Anterior cingulate cortex (tissue), 58 donors: ENCODE results near the gene CENPO.
A peak's percentile ranks its signal among the peaks of the same experiment; 100 is the strongest.
"Not testable (repeated sequence)": the region's sequence is repeated elsewhere in the genome, so short reads cannot be mapped to it uniquely, and the experiment has no call there.

Source experiments
- DNase-seq, 58 donors: peaks; one replicate each; lab custom pipeline; 2025; lab: John Stamatoyannopoulos, UW

The CENPO gene

DNA sequence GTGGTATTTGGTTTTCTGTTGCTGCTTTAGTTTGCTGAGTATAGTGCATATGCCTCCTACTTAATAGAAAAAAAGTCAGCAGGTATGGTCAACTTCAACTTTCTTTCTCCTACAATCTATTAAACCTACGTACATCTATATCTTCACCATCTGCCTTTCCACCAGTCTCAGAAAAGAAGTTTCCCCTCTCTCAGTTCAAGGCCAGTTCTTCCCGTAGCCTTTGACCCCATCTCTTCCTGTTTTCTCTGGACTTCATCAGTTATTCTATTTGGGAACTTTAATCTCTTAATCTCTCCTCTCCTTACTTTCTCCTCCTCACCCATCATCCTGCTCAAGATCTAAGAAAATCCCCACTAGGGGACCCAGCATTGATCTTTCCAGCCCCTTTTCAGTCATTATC is 5.7 kb upstream of the CENPO start:
- DNase-seq = no peak

DNA sequence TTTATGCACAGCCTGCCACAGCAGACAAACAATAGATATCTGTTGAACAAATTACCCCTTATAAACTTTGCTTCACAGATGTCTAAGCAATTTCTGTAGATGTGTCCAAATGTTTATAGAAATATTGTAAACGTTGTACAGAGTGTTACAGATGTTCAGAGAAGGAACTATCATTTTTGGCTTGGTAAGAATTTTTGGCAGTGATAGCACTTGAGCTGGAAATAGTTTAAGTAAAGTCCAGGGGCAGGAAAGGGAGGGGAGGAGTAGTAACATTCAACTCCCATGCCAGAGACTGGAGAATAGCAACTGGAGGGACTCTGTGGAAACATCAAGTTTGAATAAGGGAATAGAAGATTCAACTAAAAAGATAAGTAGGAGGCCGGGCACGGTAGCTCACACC is 4.4 kb upstream of the CENPO start:
- no peak for DNase-seq

DNA sequence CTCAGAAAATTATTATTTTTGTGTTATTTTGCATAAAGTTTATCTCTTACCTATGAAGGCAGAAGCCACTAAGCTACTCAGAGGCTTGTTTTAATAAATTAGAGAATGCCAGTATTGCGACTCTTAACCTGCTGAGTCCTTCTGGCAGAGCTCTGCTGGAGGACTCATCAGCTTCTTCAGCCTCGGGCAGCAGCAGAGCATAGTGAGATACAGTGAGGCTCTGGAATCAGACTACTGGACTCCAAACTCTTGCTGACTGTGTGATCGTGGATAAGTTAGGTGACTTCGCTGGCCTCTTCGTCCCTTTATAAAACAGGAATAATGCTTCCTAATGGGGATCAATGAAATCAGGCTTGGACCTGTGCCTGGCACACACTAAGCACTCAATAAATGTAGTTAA is 1.8 kb upstream of the CENPO start:
- no peak for DNase-seq

DNA sequence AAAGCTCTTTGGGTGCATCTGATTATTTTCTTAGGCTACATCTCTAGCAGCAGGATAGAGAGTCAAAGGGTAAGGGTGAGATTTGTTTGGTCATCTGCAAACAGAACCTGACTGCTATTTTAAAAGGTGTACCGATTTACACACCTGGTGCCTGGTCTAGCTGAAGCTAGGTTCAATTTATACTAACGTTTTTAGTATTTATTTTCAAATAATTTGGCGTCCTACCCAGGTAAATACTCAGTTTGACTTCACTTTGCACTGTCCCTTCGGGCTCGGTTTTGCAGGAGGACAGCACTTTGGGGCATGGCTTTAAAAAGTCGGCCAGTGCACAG is 717 bp upstream of the CENPO start:
- no peak for DNase-seq

DNA sequence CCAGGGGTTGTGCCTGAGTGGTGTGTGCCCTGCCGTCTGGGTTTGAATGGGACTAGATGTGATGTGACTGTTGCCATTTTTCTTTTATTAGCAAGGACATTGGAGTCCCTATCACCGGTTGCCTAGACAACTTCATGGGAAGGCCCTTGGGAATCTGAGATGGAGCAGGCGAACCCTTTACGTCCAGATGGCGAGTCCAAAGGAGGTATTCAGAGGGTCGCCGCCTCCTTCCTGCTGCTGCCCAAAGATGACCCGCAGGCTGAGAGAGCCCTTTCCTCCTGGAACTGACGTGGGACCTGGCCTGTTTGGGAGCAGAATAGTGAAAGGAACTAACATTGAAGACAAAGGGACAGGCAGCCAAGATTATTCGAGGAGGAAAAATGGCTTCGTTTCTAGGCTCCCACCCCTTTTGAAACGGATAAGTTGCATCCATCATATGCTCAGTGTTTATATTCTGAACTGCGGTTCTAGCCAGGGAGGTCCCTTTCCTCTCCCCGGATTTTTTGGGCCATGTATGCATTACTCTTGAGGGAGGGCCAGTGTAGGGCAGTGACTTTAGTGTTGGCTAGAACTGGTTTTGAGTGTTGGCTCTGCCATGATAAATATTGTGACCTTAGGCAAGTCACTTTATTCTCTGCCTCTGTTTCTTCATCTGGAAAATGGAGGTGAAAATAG is 673 bp downstream of the CENPO start:
- peak in 2 of 58 donors; percentile 36 to 39 for DNase-seq

DNA sequence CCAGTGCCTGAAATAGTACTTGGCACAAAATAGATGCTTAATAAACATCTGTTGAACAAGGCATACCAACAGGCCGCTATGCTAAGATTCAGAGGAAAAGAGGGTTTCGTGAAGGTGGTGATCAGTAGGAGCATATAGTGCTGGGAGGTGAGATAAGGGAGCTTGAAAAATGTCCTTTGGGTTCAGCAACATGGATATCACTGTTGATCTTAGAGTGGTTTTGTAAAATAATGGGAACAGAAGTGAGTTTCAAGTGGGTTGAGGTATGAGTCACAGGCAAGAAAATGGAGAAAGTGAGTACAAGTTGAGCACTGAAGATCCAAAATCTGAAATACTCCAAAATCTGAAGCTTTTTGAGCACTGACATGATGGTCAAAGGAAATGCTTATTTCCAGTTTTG is 4.4 kb downstream of the CENPO start:
- no peak for DNase-seq

DNA sequence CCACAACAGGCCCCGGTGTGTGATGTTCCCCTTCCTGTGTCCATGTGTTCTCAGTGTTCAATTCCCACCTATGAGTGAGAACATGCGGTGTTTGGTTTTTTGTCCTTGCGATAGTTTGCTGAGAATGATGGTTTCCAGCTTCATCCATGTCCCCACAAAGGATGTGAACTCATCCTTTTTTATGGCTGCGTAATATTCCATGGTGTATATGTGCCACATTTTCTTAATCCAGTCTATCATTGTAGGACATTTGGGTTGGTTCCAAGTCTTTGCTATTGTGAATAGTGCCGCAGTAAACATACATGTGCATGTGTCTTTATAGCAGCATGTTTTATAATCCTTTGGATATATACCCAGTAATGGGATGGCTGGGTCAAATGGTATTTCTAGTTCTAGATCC is 7.3 kb downstream of the CENPO start:
- not testable (repeated sequence) for DNase-seq

DNA sequence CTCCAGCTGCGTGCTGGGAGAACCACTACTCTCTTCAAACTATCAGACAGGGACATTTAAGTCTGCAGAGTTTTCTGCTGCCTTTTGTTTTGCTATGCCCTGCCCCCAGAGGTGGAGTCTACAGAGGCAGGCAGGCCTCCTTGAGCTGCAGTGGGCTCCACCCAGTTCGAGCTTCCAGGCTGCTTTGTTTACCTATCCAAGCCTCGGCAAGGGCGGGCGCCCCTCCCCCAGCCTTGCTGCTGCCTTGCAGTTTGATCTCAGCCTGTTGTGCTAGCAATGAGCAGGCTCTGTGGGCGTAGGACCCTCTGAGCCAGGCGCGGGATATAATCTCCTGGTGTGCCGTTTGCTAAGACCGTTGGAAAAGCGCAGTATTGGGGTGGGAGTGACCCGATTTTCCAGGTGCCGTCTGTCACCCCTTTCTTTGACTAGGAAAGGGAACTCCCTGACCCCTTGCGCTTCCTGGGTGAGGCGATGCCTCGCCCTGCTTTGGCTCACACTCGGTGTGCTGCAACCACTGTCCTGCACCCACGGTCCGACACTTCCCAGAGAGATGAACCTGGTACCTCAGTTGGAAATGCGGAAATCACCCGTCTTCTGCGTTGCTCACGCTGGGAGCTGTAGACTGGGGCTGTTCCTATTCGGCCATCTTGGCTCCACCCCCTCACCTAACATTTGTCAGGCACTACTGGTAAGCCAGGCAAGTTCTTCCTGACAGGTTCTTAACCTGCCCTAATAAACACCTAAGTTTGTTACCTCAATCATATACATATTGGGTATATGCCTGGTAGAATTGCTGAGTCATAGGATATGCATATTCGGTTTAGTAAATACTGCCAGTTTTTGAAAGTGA is 12.8 kb downstream of the CENPO start:
- DNase-seq = not testable (repeated sequence)

DNA sequence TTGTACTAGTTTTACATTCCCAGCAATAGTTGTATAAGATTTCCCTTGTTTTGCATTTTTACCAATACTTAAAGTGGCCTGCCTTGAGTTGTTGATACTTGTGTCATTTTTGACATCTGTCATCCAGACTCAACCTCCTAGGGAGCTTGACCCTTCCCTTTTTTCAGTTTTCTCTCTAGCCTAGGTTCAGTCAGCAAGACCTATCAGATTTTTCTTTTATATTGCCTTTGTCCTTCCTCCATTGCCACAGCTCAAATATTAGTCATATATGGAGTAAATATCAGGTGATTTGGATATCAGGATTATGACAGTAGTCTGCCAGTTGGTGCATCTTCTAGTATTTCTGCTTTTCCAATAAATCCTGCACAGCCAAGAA is 13.4 kb downstream of the CENPO start:
- no peak for DNase-seq

DNA sequence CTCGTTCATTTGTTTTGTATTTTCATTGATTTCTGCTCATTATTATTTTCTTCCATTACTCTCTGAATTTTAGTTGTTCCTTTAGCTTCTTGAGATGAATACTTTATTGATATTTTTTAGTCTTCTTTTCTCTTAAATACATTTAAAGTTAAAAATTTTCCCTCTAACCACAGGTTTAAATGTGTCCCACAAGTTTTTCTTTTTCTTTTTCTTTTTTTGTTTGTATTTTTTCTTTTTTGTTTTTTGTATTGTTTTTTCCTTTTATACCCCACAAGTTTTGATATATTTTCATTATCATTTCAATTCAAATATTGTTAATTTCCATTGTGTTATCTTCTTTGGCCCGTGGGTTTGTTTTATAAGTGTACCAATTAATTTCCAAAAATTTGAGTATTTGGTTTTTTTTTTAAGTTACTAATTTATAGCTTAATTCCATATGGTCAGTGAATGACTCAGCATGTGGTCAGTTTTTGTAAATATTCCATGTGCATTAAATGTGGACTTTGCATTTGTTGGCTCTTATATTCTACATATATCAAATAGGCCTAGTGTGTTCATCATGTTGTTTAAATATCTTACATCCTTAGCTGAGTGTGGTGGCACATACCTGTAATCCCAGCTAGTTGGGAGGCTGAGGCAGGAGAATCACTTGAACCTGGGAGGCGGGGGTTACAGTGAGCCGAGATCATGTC is 16.2 kb downstream of the CENPO start:
- no peak for DNase-seq

DNA sequence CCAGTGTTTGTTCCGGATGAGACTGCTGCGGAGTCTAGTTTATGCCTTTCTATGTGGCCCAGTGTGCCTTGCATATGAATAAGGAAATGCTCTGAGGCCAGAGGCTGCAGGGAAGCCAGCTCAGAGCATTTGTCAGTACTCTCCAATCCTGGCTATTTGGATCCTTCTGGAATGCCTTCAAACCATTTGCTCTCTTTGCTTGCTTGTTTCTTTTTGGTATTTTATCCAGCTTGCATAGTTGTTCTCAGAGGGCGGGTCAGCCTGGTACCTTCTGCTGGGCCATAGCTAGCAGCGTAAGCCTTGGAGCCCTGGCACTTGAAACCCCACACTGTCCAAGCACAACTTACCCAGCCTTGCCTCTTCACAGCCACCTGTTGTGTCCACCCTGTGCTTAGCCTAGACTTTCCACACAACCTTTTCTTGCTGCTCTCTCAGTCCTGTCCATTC is 20.5 kb downstream of the CENPO start:
- peak in 17 of 58 donors; percentile 12 to 73 (median 37) for DNase-seq

DNA sequence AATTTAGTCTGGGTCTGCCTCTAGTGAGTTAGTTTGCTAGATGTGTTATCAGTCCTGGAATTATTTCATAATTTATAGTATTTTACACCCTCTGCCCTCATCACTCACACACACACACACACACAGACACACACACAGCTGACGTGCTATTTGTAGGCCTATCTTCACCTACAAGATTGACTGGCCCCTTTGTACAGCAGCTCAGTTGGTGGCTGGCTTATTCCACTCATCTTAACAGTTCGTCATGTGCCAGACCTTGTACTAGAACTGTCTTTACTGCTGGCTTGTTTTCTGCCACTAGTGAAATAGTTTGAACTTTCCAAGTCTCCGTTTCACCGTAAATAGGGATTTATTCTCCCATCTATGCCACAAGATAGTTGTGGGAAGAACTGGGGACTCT is 21.3 kb downstream of the CENPO start:
- no peak for DNase-seq

DNA sequence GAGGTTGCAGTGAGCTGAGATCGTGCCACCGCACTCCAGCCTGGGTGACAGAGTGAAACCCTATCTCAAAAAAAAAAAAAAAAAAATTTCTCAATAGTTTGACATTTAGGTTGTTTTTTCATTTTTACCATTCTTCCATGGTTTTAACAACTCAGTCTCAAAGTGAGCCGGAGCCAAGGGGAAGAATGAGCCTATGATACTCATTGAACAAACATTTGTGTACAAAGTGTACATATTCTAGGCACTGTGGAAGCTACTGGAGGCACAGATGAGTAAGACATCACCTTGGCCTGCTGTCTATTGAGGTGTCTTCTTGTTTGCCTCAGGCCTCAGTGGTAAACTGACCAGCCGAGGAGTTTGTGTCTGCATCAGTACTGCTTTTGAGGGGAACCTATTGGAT is 21.9 kb downstream of the CENPO start:
- DNase-seq = no peak

DNA sequence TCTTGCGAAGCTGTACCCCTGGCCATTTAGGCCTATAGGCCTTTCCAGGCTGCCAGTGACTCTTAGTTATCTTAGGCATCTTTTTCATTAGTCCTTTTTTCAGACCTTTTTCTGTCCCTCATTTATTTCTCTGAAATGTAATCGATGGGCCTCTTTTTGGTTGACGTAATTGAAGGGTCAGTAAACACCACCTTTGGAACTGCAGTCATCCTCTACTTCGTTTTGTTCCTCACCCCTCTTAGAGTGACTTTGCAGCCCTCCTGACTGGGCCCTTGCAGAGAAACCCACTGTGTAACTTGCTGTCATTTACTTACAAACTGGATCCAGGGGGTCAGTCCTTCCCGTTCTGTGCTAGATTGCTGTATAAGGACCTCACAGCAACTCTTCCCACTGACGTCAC is 23.2 kb downstream of the CENPO start:
- DNase-seq = no peak

DNA sequence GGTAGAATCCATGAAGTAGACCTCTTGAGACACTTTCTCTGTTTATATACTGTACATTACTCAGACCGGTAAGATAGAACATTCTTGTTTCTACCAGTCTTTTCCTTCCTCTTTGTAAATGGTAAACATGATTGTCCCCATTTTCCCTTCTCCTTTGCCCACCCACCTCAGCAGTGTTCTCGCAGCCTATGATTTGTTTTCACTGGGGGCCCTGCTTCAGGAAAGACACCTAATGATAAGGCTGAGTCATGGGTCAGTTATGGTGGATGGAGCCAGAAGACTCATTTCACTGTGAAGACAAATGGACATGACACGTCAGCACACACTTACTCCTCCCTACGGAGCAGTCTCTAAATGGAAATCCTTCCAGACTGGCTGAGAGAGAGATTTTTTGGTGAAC is 23.7 kb downstream of the CENPO start:
- DNase-seq = no peak

DNA sequence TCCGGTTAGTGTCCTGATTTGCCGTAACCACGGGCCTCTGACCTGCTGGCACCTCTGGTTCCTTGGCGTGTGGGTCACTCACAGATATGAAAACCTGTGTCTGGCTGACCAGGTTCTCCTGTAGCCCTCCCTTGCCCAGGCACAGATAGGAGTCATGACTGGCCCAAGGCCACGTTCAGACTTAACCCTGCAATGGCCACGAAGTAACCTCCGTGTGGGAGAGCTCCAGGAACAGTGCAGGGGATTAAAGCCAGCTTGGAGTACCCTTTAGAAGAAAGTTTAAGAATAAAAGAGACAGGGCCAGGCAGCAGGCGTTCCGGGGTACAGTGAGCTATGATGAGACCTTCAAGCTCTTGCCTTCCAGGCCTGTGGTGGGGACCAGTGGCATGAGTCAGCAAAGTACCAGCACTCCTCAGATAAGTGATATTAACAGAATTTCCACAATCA is 25.5 kb downstream of the CENPO start:
- no peak for DNase-seq

DNA sequence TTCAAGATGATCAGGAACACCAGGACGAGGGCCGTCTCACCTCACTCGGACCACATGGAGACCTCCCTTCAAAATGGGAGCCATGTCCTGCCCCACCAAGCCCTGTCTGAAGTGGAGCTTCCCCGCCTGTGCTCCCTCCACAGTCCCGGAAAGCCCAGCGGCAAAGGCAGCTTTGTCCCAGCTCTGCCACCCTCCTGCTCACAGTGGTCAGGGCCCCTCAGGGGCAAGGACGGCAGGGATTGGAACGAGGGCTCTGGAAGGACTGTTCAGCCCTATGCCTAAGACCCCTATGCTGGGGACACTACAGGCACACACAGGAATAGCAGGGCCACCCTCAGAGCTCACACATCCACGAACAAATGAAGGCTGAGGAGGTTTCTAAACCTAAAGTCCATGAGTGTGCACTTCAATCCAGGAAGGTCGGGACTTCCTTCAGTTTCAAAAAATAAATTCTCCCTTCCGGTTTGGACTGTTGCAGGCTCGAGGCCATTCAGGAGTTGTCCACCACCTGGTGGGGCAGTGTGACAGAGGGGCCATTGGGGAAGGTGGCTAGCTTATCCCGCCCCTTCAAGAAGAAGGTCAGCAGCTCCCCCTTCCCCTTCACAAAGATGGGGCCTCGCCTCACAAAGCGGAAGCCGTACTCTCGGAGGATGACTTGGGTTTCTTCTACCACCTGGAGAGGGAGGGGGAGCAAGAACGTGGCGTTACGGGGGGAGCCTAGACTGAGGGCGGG is 26.4 kb downstream of the CENPO start:
- DNase-seq = no peak

DNA sequence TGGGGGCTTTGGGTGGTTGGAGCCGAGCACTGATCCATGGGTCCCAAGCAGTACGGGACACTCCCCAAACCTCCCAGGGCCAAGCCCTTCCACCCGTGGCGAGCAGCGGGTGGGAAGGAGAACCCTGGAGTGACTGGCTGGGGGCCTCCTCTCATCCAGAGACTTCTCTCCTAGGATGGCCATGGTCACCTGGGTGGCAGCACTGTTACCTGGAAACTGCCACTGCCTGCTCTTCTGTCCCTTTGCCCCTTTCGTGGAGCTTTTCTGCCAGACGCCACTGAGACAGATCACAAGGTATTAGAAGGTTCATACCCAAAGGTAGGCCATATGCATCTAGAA is 26.9 kb downstream of the CENPO start:
- DNase-seq = no peak

DNA sequence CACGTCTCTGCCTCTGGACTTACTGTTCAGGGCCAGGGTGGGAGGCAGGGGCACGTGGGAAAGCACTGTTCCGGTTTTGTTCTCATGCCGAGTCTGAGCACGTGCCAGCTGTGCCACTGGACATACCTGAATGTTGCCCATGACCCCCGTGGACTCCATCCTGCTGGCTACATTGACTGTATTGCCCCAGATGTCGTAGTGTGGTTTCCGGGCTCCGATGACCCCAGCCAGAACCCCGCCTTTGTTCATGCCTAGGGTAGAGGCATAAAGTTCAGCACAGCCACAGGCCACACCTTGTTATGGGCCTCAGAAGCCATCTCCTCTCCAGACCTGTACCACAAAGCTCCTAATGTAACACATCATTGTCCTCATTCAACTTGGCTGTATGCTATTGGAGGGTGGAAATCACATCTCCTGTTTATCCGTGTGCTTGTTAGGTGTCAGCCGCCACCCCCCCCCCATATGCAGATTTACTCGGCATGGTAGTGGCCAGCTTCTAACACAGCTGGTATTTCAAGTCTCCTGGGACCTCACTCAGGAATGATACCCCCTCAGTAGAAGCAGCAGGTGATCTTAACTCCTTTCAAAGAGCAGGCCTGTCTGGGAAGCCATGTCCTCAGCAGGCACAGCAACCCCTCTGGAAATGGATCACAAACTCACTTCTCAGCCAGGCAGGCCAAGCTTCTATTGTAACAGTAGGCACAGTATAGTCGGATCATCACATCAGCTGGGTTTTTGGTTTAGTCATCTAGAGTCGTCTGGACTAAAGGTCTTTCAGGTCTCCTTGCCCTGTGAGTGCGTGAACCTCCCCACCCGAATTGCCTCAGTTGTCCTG is 27.6 kb downstream of the CENPO start:
- no peak for DNase-seq

DNA sequence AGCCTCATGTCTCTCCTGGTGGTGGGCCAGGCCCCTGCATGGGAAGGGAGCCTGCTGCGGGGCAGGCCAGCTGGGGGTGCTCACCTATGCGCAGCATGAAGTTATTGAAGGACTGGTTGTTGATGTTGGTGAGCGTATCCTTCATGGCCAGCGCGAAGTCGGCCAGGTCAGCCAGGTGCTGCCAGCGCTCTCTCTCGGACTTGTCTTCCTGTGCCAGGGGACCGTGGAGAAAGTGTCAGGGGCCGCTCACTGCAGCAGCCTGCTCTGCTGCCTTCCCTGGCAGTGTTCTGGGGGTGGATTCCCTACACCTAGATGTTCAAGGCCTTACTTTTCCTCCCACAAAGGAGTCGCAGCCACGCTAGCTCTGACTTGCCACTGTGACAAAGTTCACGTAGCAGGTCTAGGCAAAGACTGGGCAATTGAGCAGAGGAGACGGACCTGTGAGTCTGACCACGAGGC is 28.2 kb downstream of the CENPO start:
- DNase-seq = no peak
